Upper lobe of left lung (tissue), 6 donors: Measurements from ENCODE around the gene IFITM5. TPM values are rescaled to one million over a fixed set of nuclear protein-coding genes. Genes with fewer than 3 reads are reported as not detected.

ENCODE experiments used
- ATAC-seq, 2 donors: fragments of 200-7000 bp; cut with Tn5 transposase; one replicate each; pipeline ENCODE4 v1.9.1; 2022; ENCODE audit warnings: mild to moderate bottlenecking in 2 of 2, moderate library complexity in 2 of 2; ENCODE audit not compliant: low FRiP score in 2 of 2
- DNase-seq, 2 donors: peaks; one replicate each; pipeline ENCODE4 v3.0.0-alpha.2; 2019 to 2020
- H3K27ac ChIP-seq, 4 donors: fragments of 200-600 bp; sonication (generic); one replicate each; pipeline ENCODE4 v1.5.1; 2016 to 2019
- H3K27me3 ChIP-seq, 4 donors: fragments of 200-600 bp; sonication (generic); one replicate each; pipeline ENCODE4 v1.5.1; 2017 to 2019
- H3K36me3 ChIP-seq, 4 donors: fragments of 200-600 bp; sonication (generic); one replicate each; pipeline ENCODE4 v1.5.1; 2016 to 2019
- H3K4me1 ChIP-seq, 4 donors: fragments of 200-600 bp; sonication (generic); one replicate each; pipeline ENCODE4 v1.5.1; 2018 to 2019
- H3K4me3 ChIP-seq, 4 donors: fragments of 200-600 bp; sonication (generic); one replicate each; pipeline ENCODE4 v1.5.1; 2017 to 2019; ENCODE audit warnings: mild to moderate bottlenecking in 2 of 4, moderate library complexity in 1 of 4
- H3K9me3 ChIP-seq, 4 donors: fragments of 200-600 bp; sonication (generic); one replicate each; pipeline ENCODE4 v1.5.1; 2018 to 2019
- EP300 ChIP-seq, 4 donors: sonication (generic); formaldehyde crosslinking; IDR thresholded peaks; one replicate each; pipeline ENCODE4 v1.5.1; 2017; ENCODE audit warnings: antibody characterized with exemption in 4 of 4, control low read depth in 2 of 4
- POLR2A ChIP-seq, 4 donors: fragments of 450-650 bp; IDR thresholded peaks; one replicate each; pipeline ENCODE4 v1.5.1; 2016 to 2017; ENCODE audit warnings: antibody characterized with exemption in 4 of 4, mild to moderate bottlenecking in 2 of 4
- POLR2AphosphoS5 ChIP-seq, 2 donors: sonication (generic); formaldehyde crosslinking; IDR thresholded peaks; one replicate each; pipeline ENCODE4 v1.5.1; 2017; ENCODE audit warnings: antibody characterized with exemption in 2 of 2
- WGBS, 2 donors: methylation state at CpG; one replicate each; pipeline ENCODE4 v1.1.5; 2017 to 2018; 5-methylcytosine and 5-hydroxymethylcytosine counted together
- total RNA-seq, 6 donors: library from RNA; depleted of rRNA in 4 of 6; stranded (reverse); fragments of >200 nt in 4 of 6; gene quantifications; one replicate each; pipeline versions ENCODE4 v1.1.0 to v1.2.1, GENCODE V29; 2016 to 2021
- TF ChIP-seq, protein P1 (sequence below), 6 experiments: fragments of 450-650 bp in 4 of 6; fragments of 200-600 bp in 2 of 6; sonication (generic) in 2 of 6; IDR thresholded peaks; one replicate each; pipeline ENCODE4 v1.5.1; 2016 to 2019; ENCODE audit warnings: antibody characterized with exemption in 6 of 6
- donor health status: DM: no; HTN: no; CAD: no; lungs with moderate emphysema.
- donor health status: DM: no; HTN: yes; CAD: no; lungs with severe emphysema.

IFITM5 gene
- total RNA-seq, 6 donors from 2014 or later = not detected

- TF ChIP-seq EP300 (IDR thresholded peaks at IDR 0.05) = no peak
- peak in 1 of 4 donors; percentile 2 for TF ChIP-seq POLR2A (IDR thresholded peaks at IDR 0.05)
- Histone ChIP-seq H3K27me3 (peaks cover 0 to 45% (median 28%) of the 10 kb centered on the region in 4 donors), H3K4me3 (peak within 1 kb of the TSS in 3 of 4 donors; percentile 26 to 44 (median 32)), H3K27ac (peak within 1 kb of the TSS in 3 of 4 donors; percentile 25 to 43 (median 34)), H3K9me3 (no peaks in the 10 kb centered on the region), H3K4me1 (peaks cover 33 to 35% (median 34%) of the 10 kb centered on the region in 4 donors), H3K36me3 (no peaks in the 10 kb centered on the region)
- DNase-seq = peak in 1 of 2 donors; percentile 57
- 77% methylated on average over 21 of the region's 21 CpGs for WGBS, 2 donors
- ATAC-seq = no peak
Measured at GRCh38 chr11:278001-278951, 21.1 kb downstream of the IFITM5 start, which contains the start of gene NLRP6. NLRP6 (plus strand) TSS chr11:278407; CDS start chr11:278570, 163 bp downstream.

- DNase-seq = no peak
- H3K36me3 ChIP-seq = no peaks in the 10 kb centered on the region
- H3K27ac ChIP-seq = no peak overlapping the region
- TF ChIP-seq POLR2AphosphoS5 (IDR thresholded peaks at IDR 0.05) (no peak), EP300 (IDR thresholded peaks at IDR 0.05) (no peak), POLR2A (IDR thresholded peaks at IDR 0.05) (no peak)
- TF ChIP-seq, protein P1, sequence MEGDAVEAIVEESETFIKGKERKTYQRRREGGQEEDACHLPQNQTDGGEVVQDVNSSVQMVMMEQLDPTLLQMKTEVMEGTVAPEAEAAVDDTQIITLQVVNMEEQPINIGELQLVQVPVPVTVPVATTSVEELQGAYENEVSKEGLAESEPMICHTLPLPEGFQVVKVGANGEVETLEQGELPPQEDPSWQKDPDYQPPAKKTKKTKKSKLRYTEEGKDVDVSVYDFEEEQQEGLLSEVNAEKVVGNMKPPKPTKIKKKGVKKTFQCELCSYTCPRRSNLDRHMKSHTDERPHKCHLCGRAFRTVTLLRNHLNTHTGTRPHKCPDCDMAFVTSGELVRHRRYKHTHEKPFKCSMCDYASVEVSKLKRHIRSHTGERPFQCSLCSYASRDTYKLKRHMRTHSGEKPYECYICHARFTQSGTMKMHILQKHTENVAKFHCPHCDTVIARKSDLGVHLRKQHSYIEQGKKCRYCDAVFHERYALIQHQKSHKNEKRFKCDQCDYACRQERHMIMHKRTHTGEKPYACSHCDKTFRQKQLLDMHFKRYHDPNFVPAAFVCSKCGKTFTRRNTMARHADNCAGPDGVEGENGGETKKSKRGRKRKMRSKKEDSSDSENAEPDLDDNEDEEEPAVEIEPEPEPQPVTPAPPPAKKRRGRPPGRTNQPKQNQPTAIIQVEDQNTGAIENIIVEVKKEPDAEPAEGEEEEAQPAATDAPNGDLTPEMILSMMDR (IDR thresholded peaks at IDR 0.05) = no peak
- H3K9me3 ChIP-seq = no peaks in the 10 kb centered on the region
- peaks cover 0 to 31% (median 18%) of the 10 kb centered on the region in 4 donors for H3K27me3 ChIP-seq
- no peak overlapping the region for H3K4me3 ChIP-seq
- H3K4me1 ChIP-seq = peaks cover 25 to 30% (median 29%) of the 10 kb centered on the region in 4 donors
- no peak for ATAC-seq
Measured at GRCh38 chr11:276219-276618, 23.1 kb downstream of the IFITM5 start.

DNA sequence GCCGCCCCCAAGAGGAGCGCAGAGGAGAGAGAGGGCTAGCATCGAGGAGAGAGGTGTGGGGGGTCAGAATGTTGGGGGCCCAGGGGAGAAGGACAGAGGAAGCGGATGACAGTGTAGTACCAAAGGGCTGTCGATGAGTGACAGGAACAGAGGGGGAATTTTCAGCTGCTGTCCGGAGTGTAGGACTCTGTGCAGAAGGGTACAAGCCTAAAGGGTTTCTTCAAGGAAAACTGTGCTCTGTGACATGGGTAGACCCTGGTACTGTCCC is 26.5 kb downstream of the IFITM5 start:
- no peaks in the 10 kb centered on the region for H3K27me3 ChIP-seq
- H3K36me3 ChIP-seq = no peaks in the 10 kb centered on the region
- peaks cover 6 to 17% (median 7%) of the 10 kb centered on the region in 4 donors for H3K4me1 ChIP-seq
- H3K9me3 ChIP-seq = no peaks in the 10 kb centered on the region
- DNase-seq = no peak
- ATAC-seq = no peak
- H3K4me3 ChIP-seq = no peak overlapping the region
- WGBS, 2 donors = 85 to 91% methylated on average over 6 of the region's 6 CpGs
- TF ChIP-seq POLR2AphosphoS5 (IDR thresholded peaks at IDR 0.05) = no peak
- TF ChIP-seq, protein P1 (IDR thresholded peaks at IDR 0.05) = no peak
- no peak for TF ChIP-seq POLR2A (IDR thresholded peaks at IDR 0.05)
- no peak for TF ChIP-seq EP300 (IDR thresholded peaks at IDR 0.05)
- H3K27ac ChIP-seq = no peak overlapping the region

DNA sequence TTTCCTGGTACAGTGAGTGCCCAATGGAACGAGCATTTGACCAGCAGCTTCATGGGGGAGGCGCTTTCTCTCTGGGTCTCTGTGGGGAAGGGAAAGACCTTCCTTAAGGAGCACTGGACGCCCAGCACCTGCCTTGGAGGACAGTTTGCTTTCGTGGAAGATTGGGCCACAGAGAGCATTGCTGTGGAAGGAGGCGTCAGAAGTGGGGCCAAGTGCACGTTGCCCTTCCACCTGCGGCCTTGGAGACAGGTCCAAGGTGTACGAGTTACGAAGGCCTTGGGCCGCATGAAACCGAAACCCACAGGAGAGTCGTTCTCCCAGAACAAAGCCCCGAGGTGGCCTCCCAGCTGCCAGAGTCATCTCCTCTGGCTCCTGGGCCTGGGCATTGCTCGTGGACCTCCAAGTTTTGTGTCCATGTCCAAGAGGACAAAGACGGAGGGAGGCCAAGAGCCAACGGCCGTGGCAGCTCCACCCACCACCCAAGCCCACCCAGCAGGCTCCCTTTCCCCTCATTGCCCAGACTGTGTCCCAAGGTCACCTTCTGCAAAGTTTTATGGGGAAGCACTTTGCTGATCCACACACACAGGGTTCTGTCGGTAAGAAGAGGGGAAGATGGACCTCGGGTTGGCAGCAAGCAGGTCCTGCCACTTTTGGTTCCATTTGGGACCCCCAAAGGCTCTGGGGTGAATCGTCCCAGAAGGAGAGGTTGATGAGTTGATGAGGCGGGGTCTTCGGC is 27.0 kb downstream of the IFITM5 start:
- Histone ChIP-seq H3K9me3 (no peaks in the 10 kb centered on the region), H3K4me3 (no peak overlapping the region), H3K27ac (no peak overlapping the region), H3K27me3 (no peaks in the 10 kb centered on the region), H3K36me3 (no peaks in the 10 kb centered on the region), H3K4me1 (peaks cover 9 to 21% (median 11%) of the 10 kb centered on the region in 4 donors)
- DNase-seq = peak in 1 of 2 donors; percentile 28
- TF ChIP-seq EP300 (IDR thresholded peaks at IDR 0.05) (no peak), POLR2AphosphoS5 (IDR thresholded peaks at IDR 0.05) (no peak), POLR2A (IDR thresholded peaks at IDR 0.05) (no peak)
- TF ChIP-seq, protein P1 (IDR thresholded peaks at IDR 0.05) = no peak
- WGBS, 2 donors = 92% methylated on average over 18 to 22 of the region's 22 CpGs
- ATAC-seq = no peak

GRCh38 chr11:271319-271715 is 28.0 kb downstream of the IFITM5 start:
- whole genome bisulfite sequencing, 2 donors = 61 to 87% methylated on average over 3 to 8 of the region's 8 CpGs
- Histone ChIP-seq H3K4me3 (no peak overlapping the region), H3K27me3 (no peaks in the 10 kb centered on the region), H3K4me1 (peaks cover 11 to 26% (median 12%) of the 10 kb centered on the region in 4 donors), H3K27ac (peak overlapping the region in 2 of 4 donors; percentile 91), H3K9me3 (no peaks in the 10 kb centered on the region), H3K36me3 (no peaks in the 10 kb centered on the region)
- ATAC-seq = no peak
- peak in 1 of 2 donors; percentile 35 for DNase-seq
- TF ChIP-seq POLR2A (IDR thresholded peaks at IDR 0.05) (no peak), POLR2AphosphoS5 (IDR thresholded peaks at IDR 0.05) (no peak), EP300 (IDR thresholded peaks at IDR 0.05) (no peak)
- TF ChIP-seq, protein P1 (IDR thresholded peaks at IDR 0.05) = no peak
